SJCRH30 (cell line): Measurements from ENCODE around the gene TBC1D14. TPM values are rescaled to one million over a fixed set of nuclear protein-coding genes. Genes with fewer than 3 reads are reported as not detected.
"Not testable (repeated sequence)": the region's sequence is repeated elsewhere in the genome, so short reads cannot be mapped to it uniquely, and the experiment has no call there.

ENCODE experiments used
- DNase-seq, 2 experiments: peaks; one replicate each; pipeline ENCODE4 v3.0.0-alpha.2; 2015 to 2020
- H3K27ac ChIP-seq: fragments of 250-450 bp; sonication (Bioruptor Pico); 2 replicates; pipeline ENCODE4 v1.5.1; 2020; ENCODE audit warnings: mild to moderate bottlenecking, moderate library complexity
- H3K27me3 ChIP-seq: fragments of 250-450 bp; sonication (Bioruptor Pico); 2 replicates; pipeline ENCODE4 v1.5.1; 2020; ENCODE audit warnings: mild to moderate bottlenecking, moderate library complexity
- H3K36me3 ChIP-seq: fragments of 250-450 bp; sonication (Bioruptor Pico); 2 replicates; pipeline ENCODE4 v1.5.1; 2020; ENCODE audit warnings: mild to moderate bottlenecking, moderate library complexity
- H3K4me1 ChIP-seq: fragments of 250-450 bp; sonication (Bioruptor Pico); 2 replicates; pipeline ENCODE4 v1.5.1; 2020; ENCODE audit warnings: mild to moderate bottlenecking, moderate library complexity
- H3K4me3 ChIP-seq: fragments of 250-450 bp; sonication (Bioruptor Pico); 2 replicates; pipeline ENCODE4 v1.5.1; 2020; ENCODE audit warnings: mild to moderate bottlenecking, moderate library complexity
- H3K9me3 ChIP-seq: fragments of 250-450 bp; sonication (Bioruptor Pico); replicated peaks from 2 replicates; pipeline ENCODE4 v1.5.1; 2020; ENCODE audit warnings: mild to moderate bottlenecking, moderate library complexity
- total RNA-seq: library from RNA; depleted of rRNA; stranded (reverse); fragments of >200 nt; shearing (Covaris generic); gene quantifications from 2 replicates; pipeline ENCODE4 v1.2.3, GENCODE V29; 2014

TBC1D14 gene
- total RNA-seq, 1 experiment from 2014 or later = 58.0 TPM

DNA sequence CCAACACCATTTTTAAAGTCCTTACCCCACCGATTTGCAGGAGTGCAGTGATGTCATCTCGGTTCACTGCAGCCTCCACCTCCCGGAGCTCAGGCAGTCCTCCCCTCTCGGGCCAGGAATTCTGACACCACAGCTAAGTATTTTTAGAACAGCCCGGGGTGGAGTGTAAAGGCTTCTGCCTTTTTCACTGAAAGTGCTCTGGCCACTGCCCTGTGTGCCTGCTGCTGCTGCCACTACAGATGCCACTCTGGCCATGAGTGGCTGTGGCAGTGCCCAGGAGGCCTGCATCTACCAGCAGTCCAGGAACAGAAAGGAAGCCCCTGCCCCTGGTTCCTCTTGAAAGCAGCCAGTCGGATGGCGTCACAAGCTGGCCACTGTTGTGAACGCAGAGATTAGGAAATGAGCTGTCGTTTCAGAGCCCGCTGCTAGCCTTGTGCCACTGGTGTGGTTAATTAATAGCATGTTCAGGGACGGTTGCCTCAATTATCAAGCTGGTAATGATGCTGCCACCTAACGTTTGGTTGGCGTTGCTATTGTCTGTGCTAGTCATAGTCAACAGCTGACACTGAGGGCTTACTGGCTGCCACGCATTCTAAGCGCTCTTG is 23.6 kb upstream of the TBC1D14 start:
- H3K36me3 ChIP-seq = peaks cover 17% of the 10 kb centered on the region
- H3K4me1 ChIP-seq = no peaks in the 10 kb centered on the region
- no peak overlapping the region for H3K27ac ChIP-seq
- H3K4me3 ChIP-seq = no peak overlapping the region
- peak in 1 of 2 experiments; percentile 48 for DNase-seq
- H3K27me3 ChIP-seq = no peaks in the 10 kb centered on the region
- no peaks in the 10 kb centered on the region for H3K9me3 ChIP-seq

DNA sequence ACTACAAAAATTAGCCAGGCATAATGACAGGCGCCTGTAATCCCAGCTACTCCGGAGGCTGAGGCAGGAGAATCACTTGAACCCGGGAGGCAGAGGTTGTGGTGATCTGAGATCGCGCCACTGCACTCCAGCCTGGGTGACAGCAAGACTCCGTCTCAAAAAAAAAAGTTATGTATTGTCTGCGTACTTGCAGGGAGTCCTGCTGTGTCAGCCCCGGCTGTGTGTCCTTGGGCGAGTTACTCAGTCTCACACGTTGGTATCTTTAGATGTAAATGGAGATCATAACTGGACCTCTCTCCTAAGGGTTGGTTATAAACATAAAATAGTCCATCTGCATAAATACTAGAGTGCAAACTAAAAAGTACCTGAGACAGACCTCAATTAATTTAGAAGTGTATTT is 22.7 kb upstream of the TBC1D14 start:
- Histone ChIP-seq H3K9me3 (no peaks in the 10 kb centered on the region), H3K27ac (no peak overlapping the region), H3K4me3 (no peak overlapping the region), H3K36me3 (peaks cover 12% of the 10 kb centered on the region), H3K4me1 (no peaks in the 10 kb centered on the region), H3K27me3 (no peaks in the 10 kb centered on the region)
- no peak for DNase-seq

DNA sequence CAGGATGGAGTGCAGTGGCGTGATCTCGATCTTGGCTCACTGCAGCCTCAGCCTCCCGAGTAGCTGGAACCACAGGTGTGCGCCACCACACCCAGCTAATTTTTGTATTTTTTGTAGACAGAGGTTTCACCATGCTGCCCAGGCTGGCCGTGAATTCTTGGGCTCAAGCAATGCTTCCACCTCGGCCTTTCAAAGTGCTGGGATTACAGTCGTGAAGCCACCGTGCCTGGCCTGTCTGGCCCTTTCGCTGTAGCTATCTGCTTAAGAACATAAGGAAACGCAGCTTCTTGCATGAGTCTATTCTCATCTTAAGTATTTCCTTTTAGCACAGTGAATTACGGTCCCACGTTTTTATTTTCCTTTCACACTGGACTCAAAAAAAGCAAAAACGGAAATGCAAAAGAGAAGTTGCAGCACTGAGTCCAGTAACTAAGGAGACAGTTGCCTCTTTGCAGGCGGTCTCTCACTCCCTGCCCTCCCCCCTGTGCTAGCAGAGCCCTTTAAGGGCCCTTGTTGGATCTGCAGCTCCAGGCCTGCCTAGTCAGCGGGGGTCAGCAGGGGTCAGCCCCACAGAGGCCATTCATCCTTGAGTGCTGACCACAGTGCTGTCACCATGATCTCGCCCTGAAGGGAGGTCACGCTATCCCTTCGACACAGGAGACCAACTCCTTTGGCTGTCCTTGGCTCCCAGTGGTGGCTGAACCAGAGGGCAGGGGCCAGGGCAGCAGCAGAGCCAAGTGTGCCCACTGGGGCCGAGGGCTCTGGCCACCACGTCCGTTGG is 21.8 kb upstream of the TBC1D14 start:
- Histone ChIP-seq H3K4me3 (no peak overlapping the region), H3K27me3 (no peaks in the 10 kb centered on the region), H3K27ac (no peak overlapping the region), H3K9me3 (no peaks in the 10 kb centered on the region), H3K4me1 (peaks cover 3% of the 10 kb centered on the region; the same call in 1 of the 2 replicates), H3K36me3 (peaks cover 6% of the 10 kb centered on the region; the same call in 1 of the 2 replicates)
- DNase-seq = no peak

DNA sequence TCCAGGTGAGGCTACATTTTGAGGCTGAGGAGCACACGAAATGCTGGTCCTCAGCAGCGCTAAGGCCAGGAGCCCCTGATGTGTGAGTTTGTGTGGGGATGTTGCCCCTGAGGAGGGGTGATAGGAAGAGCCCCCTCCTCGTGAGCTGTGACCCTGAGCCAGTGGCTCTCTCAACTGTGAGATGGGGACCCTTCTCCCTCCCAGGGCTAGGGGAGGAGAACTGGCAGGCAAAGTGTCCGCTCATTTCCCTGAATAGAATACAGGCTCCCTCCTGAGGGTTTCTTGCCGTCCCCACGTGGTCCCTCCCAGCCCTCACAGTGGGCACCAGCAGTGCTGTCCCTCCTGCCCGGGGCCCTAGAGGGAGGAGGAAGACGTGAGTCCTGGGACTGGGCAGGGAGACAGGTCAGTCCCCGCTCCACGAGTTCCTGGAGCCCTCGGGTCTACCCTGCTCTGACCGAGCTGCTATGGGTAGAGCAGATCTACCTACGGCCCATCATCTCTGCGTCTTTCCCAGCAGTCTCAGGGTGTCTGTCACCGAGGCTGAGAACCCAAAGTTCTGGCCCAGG is 21.0 kb upstream of the TBC1D14 start:
- H3K27ac ChIP-seq = no peak overlapping the region
- H3K27me3 ChIP-seq = no peaks in the 10 kb centered on the region
- DNase-seq = no peak
- H3K9me3 ChIP-seq = no peaks in the 10 kb centered on the region
- H3K4me1 ChIP-seq = peaks cover 3% of the 10 kb centered on the region; the same call in 1 of the 2 replicates
- no peaks in the 10 kb centered on the region for H3K36me3 ChIP-seq
- H3K4me3 ChIP-seq = no peak overlapping the region

DNA sequence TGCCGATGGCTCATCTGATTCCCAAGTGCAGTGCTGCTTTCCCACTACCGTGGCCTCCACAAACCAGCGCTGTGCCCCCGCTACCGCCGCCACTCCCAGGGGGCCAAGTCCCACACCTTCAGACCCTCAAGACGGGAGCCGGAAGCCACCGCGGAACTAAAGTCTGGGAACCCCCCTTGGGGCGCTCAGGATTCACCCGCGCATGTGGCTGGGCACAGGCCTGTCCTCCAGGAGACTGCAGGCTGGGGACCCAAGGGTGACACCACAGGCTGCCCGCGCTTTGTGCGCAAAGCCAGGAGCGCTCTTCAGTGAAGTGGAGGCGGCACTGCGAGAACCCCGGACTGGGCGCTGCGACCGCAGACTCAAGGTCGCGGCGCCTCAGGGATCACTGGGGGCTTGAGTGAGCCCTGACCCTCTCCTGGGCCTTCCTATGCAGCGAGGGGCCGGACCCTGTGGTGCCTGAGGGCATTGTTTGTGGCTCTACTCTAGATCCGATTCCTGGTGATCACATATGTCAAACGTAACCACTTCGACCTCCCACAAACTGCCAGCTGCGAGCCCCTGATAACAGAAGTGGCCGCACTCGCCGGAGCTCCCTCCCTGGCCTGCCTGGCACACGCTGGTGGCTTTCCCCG is 20.4 kb upstream of the TBC1D14 start:
- no peak for DNase-seq
- no peaks in the 10 kb centered on the region for H3K9me3 ChIP-seq
- H3K27ac ChIP-seq = no peak overlapping the region
- H3K4me3 ChIP-seq = no peak overlapping the region
- H3K4me1 ChIP-seq = peaks cover 3% of the 10 kb centered on the region; the same call in 1 of the 2 replicates
- no peaks in the 10 kb centered on the region for H3K27me3 ChIP-seq
- no peaks in the 10 kb centered on the region for H3K36me3 ChIP-seq

DNA sequence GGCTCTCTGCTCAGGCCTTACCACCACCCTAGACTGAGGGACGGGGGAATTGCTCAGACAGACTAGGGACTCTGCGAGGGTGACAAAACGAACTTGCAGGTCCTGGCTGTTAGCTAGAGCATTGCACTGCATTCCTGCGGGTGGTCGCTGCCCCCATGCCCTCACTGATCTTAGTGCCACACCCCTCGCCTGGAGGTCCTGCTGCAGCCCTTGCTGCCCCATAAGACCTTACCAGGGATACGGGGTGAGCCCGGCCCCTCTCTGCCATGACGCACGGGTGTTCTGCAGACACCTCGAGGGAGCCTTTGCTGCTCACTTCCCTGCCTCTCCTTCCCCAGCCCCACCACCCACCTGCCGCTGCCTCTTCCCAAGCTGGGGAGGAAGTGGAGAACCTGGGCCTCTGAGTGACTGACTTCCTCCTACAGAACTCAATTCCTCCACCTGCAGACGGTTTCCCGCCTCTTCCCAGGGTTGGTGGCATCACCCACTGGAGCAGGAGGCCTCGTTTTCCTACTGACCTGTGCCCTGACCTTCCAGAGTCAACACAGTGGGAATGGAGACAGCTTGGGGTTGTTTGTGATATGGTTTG is 19.8 kb upstream of the TBC1D14 start:
- H3K36me3 ChIP-seq = no peaks in the 10 kb centered on the region
- H3K9me3 ChIP-seq = no peaks in the 10 kb centered on the region
- H3K4me3 ChIP-seq = no peak overlapping the region
- peaks cover 3% of the 10 kb centered on the region; the same call in 1 of the 2 replicates for H3K4me1 ChIP-seq
- DNase-seq = no peak
- no peaks in the 10 kb centered on the region for H3K27me3 ChIP-seq
- H3K27ac ChIP-seq = no peak overlapping the region

DNA sequence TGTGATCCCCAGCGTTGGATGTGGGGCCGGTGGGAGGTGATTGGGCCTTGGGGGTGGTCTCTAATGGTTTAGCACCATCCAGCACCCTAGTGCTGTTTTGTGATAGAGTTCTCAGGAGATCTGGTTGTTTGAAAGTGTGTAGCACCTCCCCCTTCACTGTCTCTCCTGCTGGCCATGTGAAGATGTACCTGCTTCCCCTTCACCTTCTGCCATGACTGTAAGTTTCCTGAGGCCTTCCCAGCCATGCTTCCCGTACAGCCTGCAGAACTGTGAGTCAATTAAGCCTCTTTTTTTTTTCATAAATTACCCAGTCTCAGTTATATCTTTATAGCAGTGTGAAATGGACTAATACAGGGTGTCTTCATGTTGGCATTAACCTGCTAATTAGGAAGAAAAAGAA is 19.3 kb upstream of the TBC1D14 start:
- Histone ChIP-seq H3K36me3 (no peaks in the 10 kb centered on the region), H3K4me1 (peaks cover 3% of the 10 kb centered on the region; the same call in 1 of the 2 replicates), H3K27me3 (no peaks in the 10 kb centered on the region), H3K9me3 (no peaks in the 10 kb centered on the region), H3K27ac (no peak overlapping the region), H3K4me3 (no peak overlapping the region)
- DNase-seq = no peak

DNA sequence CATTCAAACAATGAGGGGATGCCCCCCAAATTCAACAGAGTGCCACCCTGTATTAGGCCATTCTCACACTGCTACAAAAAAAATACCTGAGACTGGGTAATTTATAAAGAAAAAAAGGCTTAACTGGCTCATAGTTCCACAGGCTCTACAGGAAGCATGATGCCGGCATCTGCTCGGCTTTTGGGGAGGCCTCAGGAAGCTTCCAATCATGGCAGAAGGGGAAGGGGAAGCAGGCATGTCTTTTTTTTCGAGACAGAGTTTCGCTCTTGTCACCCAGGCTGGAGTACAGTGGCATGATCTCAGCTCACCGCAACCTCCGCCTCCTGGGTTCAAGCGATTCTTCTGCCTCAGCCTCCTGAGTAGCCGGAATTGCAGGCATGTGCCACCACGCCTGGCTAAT is 18.7 kb upstream of the TBC1D14 start:
- not testable (repeated sequence) for H3K4me1 ChIP-seq, H3K4me3 ChIP-seq, DNase-seq, H3K9me3 ChIP-seq, H3K27ac ChIP-seq, H3K36me3 ChIP-seq, H3K27me3 ChIP-seq

DNA sequence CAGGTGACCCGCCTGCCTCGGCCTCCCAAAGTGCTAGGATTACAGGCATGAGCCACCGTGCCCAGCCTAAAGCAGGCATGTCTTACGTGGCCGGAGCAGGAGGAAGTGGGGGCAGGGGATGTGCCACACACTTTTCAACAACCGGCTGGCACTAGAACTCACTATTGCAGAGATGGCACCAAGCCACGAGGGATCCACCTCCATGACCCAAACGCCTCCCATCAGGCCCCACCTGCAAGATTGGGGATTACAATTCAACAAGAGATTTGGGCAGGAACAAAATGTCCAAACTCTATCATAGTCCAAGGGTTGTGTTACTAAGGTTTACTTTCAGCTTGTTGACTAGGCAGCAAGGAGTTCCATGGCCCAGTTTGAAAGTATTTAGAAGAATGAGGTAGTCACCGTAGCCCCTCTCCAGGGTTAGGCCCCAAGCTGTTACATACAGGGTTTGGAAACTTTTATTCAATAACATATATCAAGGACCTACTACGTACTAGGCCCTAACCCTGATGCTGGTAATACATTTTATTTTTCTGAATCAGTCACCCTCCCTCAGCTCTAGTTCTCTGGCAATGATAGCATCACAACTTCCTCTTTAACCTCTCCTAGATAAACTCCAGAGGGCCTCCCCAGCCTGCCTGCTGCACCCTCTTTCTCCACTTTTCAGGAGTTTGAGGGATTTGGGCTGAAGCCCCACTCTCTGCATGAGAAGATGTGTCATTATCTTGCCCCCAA is 18.0 kb upstream of the TBC1D14 start:
- no peak overlapping the region for H3K27ac ChIP-seq

DNA sequence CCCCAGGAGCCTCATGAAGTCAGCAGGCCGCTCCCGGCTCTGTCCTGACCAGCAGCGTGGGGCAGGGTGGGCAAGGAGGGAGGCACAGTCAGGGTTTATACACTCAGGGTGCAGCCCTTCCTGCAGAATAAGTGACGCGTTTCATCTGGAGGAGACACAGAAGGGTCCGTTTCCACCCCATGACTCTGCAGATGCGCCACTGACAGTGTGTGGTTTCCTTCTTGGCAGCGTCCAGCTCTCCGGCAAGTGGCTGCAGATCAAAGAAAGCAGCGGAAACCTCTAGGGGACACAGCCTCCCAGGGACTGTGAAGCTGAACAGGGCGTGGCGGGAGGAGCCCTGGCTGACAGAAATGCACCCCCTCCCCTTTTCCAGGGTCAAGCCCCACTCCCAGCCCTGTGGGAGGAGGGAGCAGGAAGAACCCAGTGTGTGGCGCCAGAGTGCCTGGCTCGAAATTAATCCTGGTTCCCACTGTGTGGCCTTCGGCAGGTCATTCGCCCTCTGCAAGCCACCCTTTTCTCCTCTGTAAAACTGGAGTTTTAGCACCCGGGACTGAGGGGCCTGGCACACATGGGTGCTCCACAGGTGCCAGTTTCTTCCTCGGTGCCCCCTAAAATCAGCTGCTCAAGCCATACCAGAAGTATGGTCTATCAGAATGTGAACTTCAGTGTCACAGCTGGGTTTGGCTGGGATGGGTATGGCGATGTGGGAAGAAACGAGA is 17.3 kb upstream of the TBC1D14 start:
- H3K4me3 ChIP-seq = peak overlapping the region; percentile 12
- H3K4me1 ChIP-seq = peaks cover 3% of the 10 kb centered on the region; the same call in 1 of the 2 replicates
- no peaks in the 10 kb centered on the region for H3K36me3 ChIP-seq
- no peak overlapping the region for H3K27ac ChIP-seq
- H3K27me3 ChIP-seq = no peaks in the 10 kb centered on the region
- H3K9me3 ChIP-seq = no peaks in the 10 kb centered on the region
- DNase-seq = peak; percentile 60 to 65

More for the DNA sequence above, 18.0 kb upstream of the TBC1D14 start:
- no peaks in the 10 kb centered on the region for H3K9me3 ChIP-seq
- no peak for DNase-seq
- H3K4me1 ChIP-seq = peaks cover 3% of the 10 kb centered on the region; the same call in 1 of the 2 replicates
- peak overlapping the region; percentile 12; the same call in 1 of the 2 replicates for H3K4me3 ChIP-seq
- H3K27me3 ChIP-seq = no peaks in the 10 kb centered on the region
- no peaks in the 10 kb centered on the region for H3K36me3 ChIP-seq

DNA sequence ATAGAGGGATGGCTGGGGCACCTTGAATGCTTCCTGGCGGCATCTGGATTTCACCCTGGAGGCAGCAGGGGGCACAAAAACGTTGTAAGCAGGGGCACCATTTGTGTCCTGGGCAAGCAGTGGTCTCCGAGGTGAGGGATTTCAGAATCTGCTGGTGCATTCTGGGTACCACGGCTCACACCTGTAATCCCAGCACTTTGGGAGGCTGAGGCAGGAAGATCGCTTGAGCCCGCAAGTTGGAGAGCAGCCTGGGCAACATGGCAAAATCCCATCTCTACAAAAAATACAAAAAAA is 16.8 kb upstream of the TBC1D14 start:
- no peaks in the 10 kb centered on the region for H3K36me3 ChIP-seq
- peaks cover 3% of the 10 kb centered on the region; the same call in 1 of the 2 replicates for H3K4me1 ChIP-seq
- H3K9me3 ChIP-seq = no peaks in the 10 kb centered on the region
- no peak overlapping the region; the same call in 1 of the 2 replicates for H3K4me3 ChIP-seq
- DNase-seq = no peak
- no peaks in the 10 kb centered on the region for H3K27me3 ChIP-seq
- no peak overlapping the region for H3K27ac ChIP-seq

DNA sequence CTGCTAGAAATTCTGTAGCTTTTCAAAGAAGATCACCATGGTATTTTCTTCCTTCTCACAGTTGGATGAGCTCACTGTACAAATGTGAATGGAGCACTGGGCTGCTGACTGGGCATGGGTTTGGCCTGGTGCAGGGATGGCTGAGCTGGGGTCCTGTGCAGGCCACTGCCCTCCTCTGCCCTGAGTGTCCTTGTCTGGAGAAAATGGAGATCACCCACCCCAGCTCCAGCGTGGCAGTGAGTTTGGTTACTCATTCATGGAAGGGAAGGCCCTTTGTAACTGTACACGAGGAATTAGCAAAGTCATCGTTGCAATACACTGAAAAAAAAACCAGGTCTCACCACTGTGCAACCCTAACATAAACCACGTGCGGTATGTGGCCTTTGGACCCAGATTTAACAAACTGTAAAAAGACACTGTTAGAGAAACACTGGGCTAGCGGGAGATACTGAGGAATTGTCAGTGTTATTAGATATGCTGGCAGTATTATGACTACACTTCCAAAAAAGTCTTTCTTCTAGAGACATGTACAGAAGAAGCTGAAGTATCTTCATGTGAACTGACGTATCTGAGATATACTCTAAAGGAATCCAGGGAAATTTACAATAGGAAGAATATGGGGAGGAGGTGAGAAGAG is 16.1 kb upstream of the TBC1D14 start:
- H3K4me1 ChIP-seq = peaks cover 3% of the 10 kb centered on the region; the same call in 1 of the 2 replicates
- H3K36me3 ChIP-seq = no peaks in the 10 kb centered on the region
- H3K27me3 ChIP-seq = no peaks in the 10 kb centered on the region
- no peak for DNase-seq
- no peak overlapping the region for H3K4me3 ChIP-seq
- H3K27ac ChIP-seq = no peak overlapping the region
- H3K9me3 ChIP-seq = no peaks in the 10 kb centered on the region

DNA sequence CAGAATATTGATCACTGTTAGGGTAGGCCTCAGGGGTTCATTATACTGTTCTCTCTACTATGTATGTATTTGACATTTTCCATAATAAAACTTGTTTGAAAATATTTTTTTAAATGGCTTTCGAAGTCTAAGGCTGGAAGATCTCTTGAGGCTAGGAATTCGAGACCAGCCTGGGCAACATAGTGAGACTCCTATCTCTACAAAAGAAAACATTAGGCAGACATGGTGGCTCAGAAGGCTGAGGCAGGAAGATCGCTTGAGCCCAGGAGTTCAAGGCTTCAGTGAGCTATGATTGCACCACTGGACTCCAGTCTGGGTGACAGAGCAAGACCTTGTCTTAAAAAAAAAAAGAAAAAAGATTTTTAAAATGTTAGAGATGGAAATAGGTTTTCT is 15.5 kb upstream of the TBC1D14 start:
- H3K9me3 ChIP-seq = no peaks in the 10 kb centered on the region
- no peak overlapping the region for H3K4me3 ChIP-seq
- H3K4me1 ChIP-seq = peaks cover 3% of the 10 kb centered on the region; the same call in 1 of the 2 replicates
- DNase-seq = no peak
- no peaks in the 10 kb centered on the region for H3K36me3 ChIP-seq
- H3K27ac ChIP-seq = no peak overlapping the region
- H3K27me3 ChIP-seq = no peaks in the 10 kb centered on the region
